CD1c-positive myeloid dendritic cell (primary cell): Measurements from ENCODE around the gene ZBTB25.
A peak's percentile ranks its signal among the peaks of the same experiment; 100 is the strongest.
"Not testable (repeated sequence)": the region's sequence is repeated elsewhere in the genome, so short reads cannot be mapped to it uniquely, and the experiment has no call there.

ENCODE experiments used
- DNase-seq: peaks from one replicate; pipeline ENCODE4 v3.0.0-alpha.2; 2016; ENCODE audit errors: extremely low spot score

The ZBTB25 gene, protein sequence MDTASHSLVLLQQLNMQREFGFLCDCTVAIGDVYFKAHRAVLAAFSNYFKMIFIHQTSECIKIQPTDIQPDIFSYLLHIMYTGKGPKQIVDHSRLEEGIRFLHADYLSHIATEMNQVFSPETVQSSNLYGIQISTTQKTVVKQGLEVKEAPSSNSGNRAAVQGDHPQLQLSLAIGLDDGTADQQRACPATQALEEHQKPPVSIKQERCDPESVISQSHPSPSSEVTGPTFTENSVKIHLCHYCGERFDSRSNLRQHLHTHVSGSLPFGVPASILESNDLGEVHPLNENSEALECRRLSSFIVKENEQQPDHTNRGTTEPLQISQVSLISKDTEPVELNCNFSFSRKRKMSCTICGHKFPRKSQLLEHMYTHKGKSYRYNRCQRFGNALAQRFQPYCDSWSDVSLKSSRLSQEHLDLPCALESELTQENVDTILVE

DNA sequence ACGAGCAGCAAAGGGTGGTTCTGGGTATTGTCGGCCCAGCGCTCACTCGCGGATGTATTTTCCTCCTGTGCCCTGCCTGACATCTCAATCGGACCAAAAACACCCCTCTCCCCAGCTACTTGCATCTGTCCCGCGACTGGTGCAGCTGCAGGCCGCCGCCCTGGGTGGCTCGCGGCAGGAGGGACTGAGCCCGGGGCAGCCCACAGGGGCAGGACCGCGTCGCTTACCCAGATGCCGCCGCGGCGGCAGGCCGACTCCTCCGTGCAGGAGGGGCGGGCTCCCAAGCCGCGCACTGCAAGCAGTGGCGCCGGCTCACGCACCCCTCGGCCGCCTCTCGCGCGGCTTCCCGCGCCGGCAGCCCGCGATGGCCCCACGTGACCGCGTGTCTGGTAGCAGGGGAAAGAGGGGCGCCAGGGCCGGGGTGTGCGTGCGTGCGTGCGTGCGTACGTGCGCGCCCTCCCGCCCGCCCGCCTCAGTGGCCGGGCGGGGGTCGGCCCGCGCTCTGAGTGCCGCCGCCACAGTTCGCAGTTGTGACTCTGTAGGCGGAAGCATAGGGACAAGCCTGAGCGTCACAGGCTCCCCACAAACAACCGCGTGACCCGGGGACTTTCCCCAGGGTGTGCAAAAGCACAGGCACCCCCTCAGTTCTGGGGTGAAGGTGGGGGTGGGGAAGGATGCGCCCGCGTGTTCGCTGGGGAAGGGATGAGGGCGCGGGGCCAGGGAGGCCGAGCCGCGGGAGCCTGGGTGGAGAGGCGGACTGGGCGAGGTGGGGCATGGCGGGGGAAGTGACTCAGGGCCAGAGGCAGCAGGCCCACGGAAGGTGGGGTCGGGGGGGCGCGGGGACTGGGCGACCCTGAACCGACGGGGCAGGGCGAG is at the start of gene ZBTB25:
Gene ZBTB25 (minus strand): TSS at position 405 of the 876 bp plus-strand sequence. CDS start 13,305 bp downstream, outside the sequence.
- DNase-seq = peak; percentile 97

DNA sequence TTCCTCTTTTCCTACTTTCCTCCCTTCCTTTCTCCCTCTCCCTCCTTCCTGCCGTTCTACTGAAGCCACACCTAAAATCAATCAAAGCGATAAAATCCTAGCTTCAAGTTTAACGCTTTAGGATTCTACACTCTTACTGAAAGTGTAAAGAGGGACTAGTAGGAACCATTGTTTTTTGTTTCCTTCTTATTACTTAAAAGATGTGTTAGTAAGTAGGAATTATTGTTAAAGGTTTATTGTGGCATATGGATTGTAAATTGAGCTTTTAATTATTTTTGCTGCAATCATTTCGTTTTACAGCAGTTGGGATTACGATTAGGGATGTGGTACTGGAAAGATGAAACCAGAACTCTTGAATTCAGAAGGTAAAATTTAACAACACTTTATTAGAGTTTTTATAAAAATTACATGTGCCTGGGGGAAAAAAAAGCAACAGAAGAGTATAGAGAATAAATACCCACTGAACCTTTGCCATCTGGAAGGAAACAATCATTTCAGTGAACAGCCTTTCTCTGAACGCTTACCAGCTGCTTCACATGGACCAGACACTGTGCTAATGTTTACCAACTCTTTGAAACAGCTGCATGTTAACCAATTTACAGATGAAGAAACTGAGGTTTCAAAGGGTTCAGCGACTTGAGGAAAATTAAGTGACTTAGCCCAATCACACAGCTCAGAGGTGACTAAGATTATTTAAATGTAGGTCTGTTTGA is 47.1 kb upstream of the ZBTB25 start:
- no peak for DNase-seq

DNA sequence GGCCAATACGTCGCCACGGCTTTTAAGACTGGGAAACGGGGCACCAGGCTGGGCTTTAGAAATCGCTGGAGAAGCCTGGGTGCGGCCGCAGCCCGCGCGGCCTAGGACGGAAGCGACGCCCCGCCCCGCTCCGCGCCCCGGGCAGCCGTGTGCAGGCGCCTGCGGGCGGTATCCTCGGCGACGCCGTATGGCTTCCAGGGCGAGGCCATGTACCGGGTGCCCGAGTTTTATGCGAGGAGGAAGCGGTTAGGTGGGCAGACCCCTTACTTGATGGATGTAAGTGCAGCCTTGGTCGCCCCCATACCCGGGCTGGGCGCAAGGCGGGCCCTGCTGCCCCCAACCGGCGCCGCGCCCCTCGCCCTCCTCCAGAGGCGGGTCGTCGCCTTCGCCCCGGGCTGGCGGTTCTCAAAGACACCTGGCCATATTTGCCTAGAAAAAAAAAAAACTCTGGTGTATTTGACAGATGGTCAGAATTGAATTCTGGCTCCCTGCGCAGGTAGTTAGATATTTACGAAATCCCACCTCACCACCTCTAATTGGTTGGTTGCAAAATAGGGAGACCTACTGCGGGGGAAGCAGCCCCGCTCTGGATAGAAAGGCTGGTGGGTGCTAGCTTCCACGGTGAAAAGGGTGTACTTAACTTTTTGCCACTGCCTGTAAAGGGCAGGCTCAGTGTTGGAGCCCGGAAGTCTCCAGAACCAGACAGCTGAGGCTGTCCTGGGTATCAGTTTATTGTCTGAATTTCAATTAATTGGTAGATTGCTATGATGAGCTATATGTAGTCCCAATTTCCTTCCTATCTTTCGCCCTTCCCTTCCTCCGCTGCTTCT is 46.4 kb upstream of the ZBTB25 start, which contains the start of gene PPP1R36:
Gene PPP1R36 (plus strand): TSS at position 171 of the 830 bp plus-strand sequence. CDS start 37 bp downstream, at position 208.
- DNase-seq = peak; percentile 37

DNA sequence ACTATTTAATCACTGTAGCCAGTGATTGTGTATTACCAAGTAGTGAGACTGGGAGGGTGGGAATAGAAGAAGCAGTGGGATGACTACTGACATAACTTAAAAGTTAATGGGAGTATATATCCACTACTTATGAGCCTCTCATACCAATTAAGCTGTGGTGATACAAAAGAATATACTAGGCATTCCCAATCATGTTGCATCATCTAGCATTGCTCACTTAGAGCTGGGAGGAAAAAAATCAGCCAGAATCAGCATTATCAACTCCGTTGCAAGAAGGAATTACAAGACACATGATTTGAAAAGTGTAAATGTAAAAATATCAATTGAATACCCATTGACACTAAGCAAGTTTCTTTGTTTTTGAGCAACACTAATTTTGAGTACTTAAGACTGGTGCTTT is 45.4 kb upstream of the ZBTB25 start:
- no peak for DNase-seq

DNA sequence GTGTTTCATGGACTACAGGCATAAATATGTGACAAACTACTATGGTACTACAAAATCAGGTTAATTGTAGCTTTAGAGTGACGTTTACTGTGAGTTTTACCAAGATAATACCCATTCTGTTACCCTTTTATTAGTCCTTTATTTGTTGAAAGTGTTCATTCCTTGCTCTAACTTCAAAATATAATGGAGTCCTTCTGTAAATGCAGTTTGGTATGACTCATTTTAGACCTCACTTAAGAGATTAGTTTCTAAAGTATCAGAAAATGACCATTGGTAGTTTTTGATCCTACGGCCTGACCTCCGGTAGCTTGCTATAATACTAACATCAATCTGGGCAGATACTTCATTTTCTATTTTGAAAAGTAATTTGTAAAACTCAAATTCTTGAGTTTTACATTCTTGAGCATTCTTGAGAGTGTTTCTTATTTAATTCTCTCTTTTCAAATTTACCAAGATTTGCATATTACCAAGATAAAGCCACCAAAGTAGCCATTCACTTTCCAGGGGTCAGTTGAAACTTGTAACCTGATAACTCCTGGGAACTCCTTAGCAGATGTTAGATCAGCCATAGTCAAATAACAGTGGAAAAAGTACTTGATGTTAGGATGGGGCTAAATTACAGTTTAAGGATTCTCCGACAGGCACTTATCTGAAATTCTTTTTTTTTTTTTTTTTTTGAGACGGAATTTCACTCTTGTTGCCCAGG is 41.1 kb upstream of the ZBTB25 start:
- DNase-seq = no peak

DNA sequence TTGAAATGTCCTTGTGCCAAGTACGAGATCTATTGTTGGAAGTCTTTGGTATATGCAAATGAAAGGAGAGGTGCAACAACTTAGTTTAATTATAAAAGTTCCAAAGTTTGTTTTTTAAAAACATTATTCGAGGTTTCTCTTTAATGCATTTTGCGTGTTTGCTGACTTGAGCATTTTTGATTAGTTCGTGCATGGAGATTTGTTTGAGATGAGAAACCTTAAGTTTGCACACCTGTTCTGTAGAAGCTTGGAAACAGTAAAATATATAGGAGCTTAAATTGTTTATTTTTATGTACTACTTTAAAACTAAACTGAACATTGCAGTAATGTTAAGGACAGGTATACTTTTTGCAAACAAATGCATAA is 39.2 kb upstream of the ZBTB25 start:
- no peak for DNase-seq

DNA sequence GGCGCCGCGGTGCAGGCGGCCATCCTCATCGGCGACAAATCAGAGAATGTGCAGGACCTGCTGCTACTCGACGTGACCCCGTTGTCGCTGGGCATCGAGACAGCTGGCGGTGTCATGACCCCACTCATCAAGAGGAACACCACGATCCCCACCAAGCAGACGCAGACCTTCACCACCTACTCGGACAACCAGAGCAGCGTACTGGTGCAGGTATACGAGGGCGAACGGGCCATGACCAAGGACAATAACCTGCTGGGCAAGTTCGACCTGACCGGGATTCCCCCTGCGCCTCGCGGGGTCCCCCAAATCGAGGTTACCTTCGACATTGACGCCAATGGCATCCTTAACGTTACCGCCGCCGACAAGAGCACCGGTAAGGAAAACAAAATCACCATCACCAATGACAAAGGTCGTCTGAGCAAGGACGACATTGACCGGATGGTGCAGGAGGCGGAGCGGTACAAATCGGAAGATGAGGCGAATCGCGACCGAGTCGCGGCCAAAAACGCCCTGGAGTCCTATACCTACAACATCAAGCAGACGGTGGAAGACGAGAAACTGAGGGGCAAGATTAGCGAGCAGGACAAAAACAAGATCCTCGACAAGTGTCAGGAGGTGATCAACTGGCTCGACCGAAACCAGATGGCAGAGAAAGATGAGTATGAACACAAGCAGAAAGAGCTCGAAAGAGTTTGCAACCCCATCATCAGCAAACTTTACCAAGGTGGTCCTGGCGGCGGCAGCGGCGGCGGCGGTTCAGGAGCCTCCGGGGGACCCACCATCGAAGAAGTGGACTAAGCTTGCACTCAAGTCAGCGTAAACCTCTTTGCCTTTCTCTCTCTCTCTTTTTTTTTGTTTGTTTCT is 38.6 kb upstream of the ZBTB25 start:
- no peak for DNase-seq

DNA sequence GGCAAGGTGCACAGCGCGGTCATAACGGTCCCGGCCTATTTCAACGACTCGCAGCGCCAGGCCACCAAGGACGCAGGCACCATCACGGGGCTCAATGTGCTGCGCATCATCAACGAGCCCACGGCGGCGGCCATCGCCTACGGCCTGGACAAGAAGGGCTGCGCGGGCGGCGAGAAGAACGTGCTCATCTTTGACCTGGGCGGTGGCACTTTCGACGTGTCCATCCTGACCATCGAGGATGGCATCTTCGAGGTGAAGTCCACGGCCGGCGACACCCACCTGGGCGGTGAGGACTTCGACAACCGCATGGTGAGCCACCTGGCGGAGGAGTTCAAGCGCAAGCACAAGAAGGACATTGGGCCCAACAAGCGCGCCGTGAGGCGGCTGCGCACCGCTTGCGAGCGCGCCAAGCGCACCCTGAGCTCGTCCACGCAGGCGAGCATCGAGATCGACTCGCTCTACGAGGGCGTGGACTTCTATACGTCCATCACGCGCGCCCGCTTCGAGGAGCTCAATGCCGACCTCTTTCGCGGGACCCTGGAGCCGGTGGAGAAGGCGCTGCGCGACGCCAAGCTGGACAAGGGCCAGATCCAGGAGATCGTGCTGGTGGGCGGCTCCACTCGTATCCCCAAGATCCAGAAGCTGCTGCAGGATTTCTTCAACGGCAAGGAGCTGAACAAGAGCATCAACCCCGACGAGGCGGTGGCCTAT is 37.8 kb upstream of the ZBTB25 start:
- no peak for DNase-seq

DNA sequence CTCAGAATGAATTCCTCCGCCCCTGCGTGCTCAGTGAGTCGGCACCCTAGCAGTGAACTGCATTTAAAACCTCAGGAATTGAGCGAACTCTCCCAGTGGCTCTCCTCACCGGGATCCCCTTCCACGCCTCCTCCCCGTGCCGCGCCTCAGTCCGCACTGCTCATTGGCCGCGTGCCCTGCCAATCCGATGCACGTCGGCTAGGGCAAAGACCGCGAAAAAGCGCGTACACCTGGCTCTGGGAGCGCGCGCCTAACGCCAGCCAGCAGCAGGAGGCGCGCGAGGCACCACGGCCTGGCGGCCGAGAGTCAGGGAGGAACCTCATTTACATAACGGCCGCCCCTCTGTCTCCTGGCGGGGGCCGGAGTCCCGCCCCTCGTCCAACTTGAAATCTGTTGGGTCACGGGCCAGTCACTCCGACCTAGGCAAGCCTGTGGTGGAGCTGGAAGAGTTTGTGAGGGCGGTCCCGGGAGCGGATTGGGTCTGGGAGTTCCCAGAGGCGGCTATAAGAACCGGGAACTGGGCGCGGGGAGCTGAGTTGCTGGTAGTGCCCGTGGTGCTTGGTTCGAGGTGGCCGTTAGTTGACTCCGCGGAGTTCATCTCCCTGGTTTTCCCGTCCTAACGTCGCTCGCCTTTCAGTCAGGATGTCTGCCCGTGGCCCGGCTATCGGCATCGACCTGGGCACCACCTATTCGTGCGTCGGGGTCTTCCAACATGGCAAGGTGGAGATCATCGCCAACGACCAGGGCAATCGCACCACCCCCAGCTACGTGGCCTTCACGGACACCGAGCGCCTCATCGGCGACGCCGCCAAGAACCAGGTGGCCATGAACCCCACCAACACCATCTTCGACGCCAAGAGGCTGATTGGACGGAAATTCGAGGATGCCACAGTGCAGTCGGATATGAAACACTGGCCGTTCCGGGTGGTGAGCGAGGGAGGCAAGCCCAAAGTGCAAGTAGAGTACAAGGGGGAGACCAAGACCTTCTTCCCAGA is 36.9 kb upstream of the ZBTB25 start, which contains the start of gene HSPA2:
Gene HSPA2 (plus strand): TSS at position 534 of the 995 bp plus-strand sequence. CDS start 109 bp downstream, at position 643.
- peak; percentile 99 for DNase-seq

DNA sequence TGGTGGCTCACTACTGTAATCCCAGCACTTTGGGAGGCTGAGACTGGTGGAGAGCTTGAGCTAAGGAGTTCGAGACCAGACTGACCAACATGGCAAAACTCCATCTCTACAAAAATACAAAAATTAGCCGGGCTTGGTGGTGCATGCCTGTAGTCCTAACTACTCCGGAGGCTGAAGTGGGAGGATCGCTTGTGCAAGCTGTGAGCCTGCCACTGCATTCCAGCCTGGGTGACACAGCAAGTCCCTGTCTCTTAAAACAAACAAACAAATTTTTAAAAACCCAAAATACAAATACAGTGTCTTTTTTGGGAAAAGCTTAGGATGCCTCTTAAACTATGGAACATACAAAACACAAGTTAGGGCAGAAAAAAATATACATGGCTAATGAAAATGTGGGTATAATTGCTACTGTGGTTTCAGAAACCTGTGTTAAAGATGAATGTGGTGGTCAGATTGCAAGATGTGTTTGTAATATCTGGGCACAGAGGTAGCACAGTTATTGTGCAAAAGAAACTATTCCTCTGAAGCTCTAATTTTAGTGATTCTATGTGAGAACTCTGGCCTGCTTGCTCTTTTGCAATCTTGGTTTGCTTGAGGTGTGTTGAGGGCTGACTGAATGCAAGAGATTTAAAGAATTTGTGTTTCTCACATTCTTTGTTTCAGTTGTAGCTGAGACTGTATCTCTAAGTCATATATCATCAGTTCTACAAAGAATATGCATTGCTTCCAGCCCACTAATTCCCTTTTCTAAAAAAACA is 33.0 kb upstream of the ZBTB25 start:
- no peak for DNase-seq

DNA sequence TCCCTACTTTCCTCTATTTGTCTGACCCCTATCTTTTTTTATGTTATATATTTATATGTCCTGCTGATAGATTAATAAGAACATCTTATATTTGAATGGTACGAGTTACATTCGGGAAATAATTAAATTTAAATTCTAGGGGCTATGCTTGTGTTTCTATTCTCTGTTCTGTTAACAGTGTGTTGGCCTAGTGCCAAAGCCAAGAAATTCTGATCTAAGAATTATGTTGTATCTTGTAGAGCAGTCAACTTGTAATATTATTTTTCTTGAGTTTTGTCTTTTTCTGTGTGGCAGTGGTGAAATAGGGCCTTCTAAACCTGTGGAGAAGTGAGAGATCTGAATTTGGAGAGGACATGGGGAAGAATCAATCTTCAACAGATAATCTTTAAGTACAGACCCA is 27.9 kb upstream of the ZBTB25 start:
- no peak for DNase-seq

DNA sequence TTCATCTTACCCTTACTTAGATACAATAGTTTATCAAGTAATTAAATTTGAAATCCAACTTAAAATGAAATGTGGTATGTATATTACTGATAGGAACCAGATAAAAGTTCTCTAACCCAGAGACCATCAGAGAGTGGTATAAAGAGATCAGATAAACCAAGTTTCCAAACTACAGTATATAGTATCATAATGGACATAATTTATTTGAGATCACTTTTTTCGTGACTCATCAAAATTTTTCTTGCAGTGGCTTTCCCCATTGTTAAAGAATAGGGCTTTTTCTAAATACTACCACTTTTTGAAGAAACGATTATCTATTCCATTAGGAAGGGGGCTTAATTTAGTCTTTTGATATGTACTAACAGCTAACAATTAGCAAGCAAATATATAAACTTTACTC is 21.7 kb upstream of the ZBTB25 start:
- DNase-seq = no peak

DNA sequence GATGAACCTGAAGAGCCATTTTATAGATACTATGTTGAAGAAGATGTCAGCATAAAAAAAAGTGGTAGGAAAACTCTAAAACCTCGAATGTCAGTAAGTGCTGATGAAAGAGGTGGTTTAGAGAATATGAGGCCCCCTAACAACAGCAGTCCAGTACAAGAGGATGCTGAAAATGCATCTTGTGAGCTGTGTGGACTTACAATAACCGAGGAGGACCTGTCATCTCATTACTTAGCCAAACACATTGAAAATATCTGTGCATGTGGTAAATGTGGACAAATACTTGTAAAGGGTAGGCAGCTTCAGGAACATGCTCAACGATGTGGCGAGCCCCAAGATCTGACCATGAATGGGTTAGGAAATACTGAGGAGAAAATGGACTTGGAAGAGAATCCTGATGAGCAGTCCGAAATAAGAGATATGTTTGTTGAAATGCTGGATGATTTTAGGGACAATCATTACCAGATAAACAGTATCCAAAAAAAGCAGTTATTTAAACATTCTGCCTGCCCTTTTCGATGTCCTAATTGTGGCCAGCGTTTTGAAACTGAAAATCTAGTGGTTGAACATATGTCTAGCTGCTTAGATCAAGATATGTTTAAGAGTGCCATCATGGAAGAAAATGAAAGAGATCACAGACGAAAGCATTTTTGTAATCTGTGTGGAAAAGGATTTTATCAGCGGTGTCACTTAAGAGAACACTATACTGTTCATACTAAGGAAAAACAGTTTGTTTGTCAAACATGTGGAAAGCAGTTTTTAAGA is 19.1 kb upstream of the ZBTB25 start:
- no peak for DNase-seq

DNA sequence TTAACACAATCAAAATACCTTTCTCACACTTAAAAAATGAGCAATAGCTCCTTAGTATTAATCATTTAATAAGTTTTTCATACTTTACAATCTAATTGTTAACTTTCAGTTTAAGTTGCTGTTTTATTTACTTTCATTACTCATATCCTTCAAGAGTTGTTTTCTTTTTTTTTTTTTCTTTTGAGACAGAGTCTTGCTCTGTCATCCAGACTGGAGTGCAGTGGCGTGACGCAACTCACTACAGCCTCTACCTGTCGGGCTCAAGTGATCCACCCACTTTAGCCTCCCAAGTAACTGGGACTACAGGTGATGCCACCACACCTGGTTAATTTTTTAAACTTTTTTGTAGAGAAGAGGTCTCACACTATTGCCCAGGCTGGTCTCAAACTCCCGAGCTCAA is 17.1 kb upstream of the ZBTB25 start:
- no peak for DNase-seq

DNA sequence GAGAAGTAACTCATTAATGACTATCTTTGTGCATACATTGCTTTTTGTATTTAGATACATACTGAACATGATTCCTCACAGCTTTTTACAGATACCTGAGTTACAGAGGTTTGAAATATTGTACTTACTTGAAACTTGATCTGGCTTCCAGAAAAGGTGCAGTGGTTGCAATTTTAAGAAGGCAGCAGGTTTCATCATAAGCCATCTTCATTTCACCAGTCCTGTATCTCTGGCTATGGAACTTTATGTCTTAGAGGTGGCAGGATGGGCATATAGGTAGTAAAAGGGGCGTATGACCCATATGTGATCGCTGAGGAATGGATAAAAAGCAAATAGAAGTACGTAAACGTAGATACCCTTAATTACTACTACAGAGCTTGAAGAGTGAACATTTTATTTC is 14.6 kb upstream of the ZBTB25 start:
- no peak for DNase-seq

DNA sequence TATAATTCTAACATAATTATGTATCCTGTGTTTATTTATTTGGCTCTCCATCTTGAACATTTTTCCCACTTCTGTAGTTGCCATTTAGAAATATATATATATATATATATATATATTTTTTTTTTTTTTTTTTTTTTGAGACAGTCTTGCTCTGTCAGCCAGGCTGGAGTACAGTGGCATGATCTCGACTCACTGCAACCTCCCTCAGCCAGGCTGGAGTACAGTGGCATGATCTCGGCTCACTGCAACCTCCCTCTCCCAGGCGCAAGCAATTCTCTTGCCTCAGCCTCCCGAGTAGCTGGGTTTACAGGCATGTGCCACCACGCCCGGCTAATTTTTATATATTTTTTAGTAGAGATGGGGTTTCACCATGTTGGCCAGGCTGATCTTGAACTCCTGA is 14.0 kb upstream of the ZBTB25 start:
- DNase-seq = not testable (repeated sequence)
